Activated T-cell treated with anti-CD3 and anti-CD28 coated beads, Interleukin-2, amount 50 U/mL, for 72 hours (primary cell): ENCODE data around the gene UFD1. TPM values are rescaled to one million over a fixed set of nuclear protein-coding genes. Genes with fewer than 3 reads are reported as not detected.

Experiments used
- ATAC-seq, 2 donors: fragments of 150-1000 bp; cut with Tn5 transposase; replicated peaks in 1 of 2; 2 replicates each; pipeline ENCODE4 v1.10.0; 2021; ENCODE audit warnings: moderate library complexity in 2 of 2, mild to moderate bottlenecking in 1 of 2
- DNase-seq, 2 donors: peaks; one replicate each; pipeline ENCODE4 v3.0.0; 2021 to 2022; ENCODE audit warnings: mixed read lengths in 1 of 2
- H3K27ac Mint-ChIP-seq: one replicate; pipeline ENCODE4 v1.8.0; 2022; ENCODE audit warnings: mild to moderate bottlenecking, moderate library complexity, mixed read lengths
- H3K27me3 Mint-ChIP-seq: one replicate; pipeline ENCODE4 v1.8.0; 2022; ENCODE audit warnings: low read depth, mixed read lengths
- H3K36me3 Mint-ChIP-seq, 2 donors: one replicate each; pipeline ENCODE4 v1.8.0; 2022; ENCODE audit warnings: mixed read lengths in 2 of 2, mild to moderate bottlenecking in 1 of 2; ENCODE audit not compliant: insufficient read depth in 2 of 2
- H3K4me1 Mint-ChIP-seq: one replicate; pipeline ENCODE4 v1.8.0; 2022; ENCODE audit warnings: low read depth, mixed read lengths
- H3K4me3 Mint-ChIP-seq, 2 donors: one replicate each; pipeline ENCODE4 v1.8.0; 2022; ENCODE audit warnings: mild to moderate bottlenecking in 2 of 2, mixed read lengths in 2 of 2, moderate library complexity in 2 of 2
- H3K9me3 Mint-ChIP-seq, 2 donors: one replicate each; pipeline ENCODE4 v1.8.0; 2022; ENCODE audit warnings: mixed read lengths in 2 of 2
- total RNA-seq, 2 donors: library from RNA; stranded (reverse); gene quantifications; one replicate each; pipeline ENCODE4 v1.2.3, GENCODE V29; 2022

Gene UFD1
- total RNA-seq, 2 donors from 2014 or later: 68.3 to 78.6 TPM

GRCh38 chr22:19406846-19407245, 72.1 kb downstream of the UFD1 start:
- Mint-ChIP-seq H3K27ac (peak overlapping the region; percentile 80), H3K27me3 (no peaks in the 10 kb centered on the region), H3K36me3 (peaks cover 9 to 10% of the 10 kb centered on the region in 2 donors)

GRCh38 chr22:19406281-19406811, 72.6 kb downstream of the UFD1 start:
- H3K9me3 Mint-ChIP-seq: no peaks in the 10 kb centered on the region
- no peak for DNase-seq
- H3K36me3 Mint-ChIP-seq: peaks cover 9 to 10% of the 10 kb centered on the region in 2 donors
- H3K4me3 Mint-ChIP-seq: no peak overlapping the region
- H3K4me1 Mint-ChIP-seq: peaks cover 5% of the 10 kb centered on the region
- ATAC-seq: no peak
- H3K27me3 Mint-ChIP-seq: no peaks in the 10 kb centered on the region
- H3K27ac Mint-ChIP-seq: no peak overlapping the region

More at GRCh38 chr22:19406846-19407245, 72.1 kb downstream of the UFD1 start:
- Mint-ChIP-seq H3K9me3 (no peaks in the 10 kb centered on the region), H3K4me3 (no peak overlapping the region), H3K4me1 (peaks cover 7% of the 10 kb centered on the region)
- DNase-seq (no peak), ATAC-seq (no peak)

GRCh38 chr22:19405652-19406051, 73.3 kb downstream of the UFD1 start:
- no peak for ATAC-seq
- H3K36me3 Mint-ChIP-seq: peaks cover 10 to 11% of the 10 kb centered on the region in 2 donors
- no peak overlapping the region for H3K27ac Mint-ChIP-seq
- H3K9me3 Mint-ChIP-seq: no peaks in the 10 kb centered on the region
- DNase-seq: no peak
- peaks cover 5% of the 10 kb centered on the region for H3K4me1 Mint-ChIP-seq
- H3K27me3 Mint-ChIP-seq: no peaks in the 10 kb centered on the region
- H3K4me3 Mint-ChIP-seq: no peak overlapping the region

GRCh38 chr22:19405133-19405532, 73.9 kb downstream of the UFD1 start:
- Mint-ChIP-seq H3K36me3 (peaks cover 10 to 11% of the 10 kb centered on the region in 2 donors), H3K4me3 (no peak overlapping the region), H3K27me3 (no peaks in the 10 kb centered on the region), H3K9me3 (no peaks in the 10 kb centered on the region), H3K4me1 (peaks cover 5% of the 10 kb centered on the region), H3K27ac (no peak overlapping the region)
- ATAC-seq (no peak), DNase-seq (no peak)

GRCh38 chr22:19404676-19405075, 74.3 kb downstream of the UFD1 start:
- Mint-ChIP-seq H3K27ac (no peak overlapping the region), H3K4me3 (no peak overlapping the region), H3K27me3 (no peaks in the 10 kb centered on the region), H3K36me3 (peaks cover 10 to 11% of the 10 kb centered on the region in 2 donors), H3K4me1 (peaks cover 5% of the 10 kb centered on the region), H3K9me3 (no peaks in the 10 kb centered on the region)
- ATAC-seq: no peak
- DNase-seq: no peak

GRCh38 chr22:19402642-19403191, 76.3 kb downstream of the UFD1 start:
- Mint-ChIP-seq H3K4me1 (peaks cover 5% of the 10 kb centered on the region), H3K27ac (no peak overlapping the region), H3K4me3 (no peak overlapping the region), H3K27me3 (no peaks in the 10 kb centered on the region), H3K9me3 (no peaks in the 10 kb centered on the region), H3K36me3 (peaks cover 10 to 14% of the 10 kb centered on the region in 2 donors)
- ATAC-seq (no peak), DNase-seq (no peak)

- Mint-ChIP-seq H3K9me3 (no peaks in the 10 kb centered on the region), H3K4me3 (no peak overlapping the region), H3K27me3 (no peaks in the 10 kb centered on the region), H3K36me3 (peaks cover 10 to 14% of the 10 kb centered on the region in 2 donors), H3K27ac (no peak overlapping the region), H3K4me1 (peaks cover 5% of the 10 kb centered on the region)
- DNase-seq (no peak), ATAC-seq (no peak)
These were observed 77.5 kb downstream of the UFD1 start for GRCh38 chr22:19401483-19401882.

GRCh38 chr22:19400881-19401280, 78.1 kb downstream of the UFD1 start:
- Mint-ChIP-seq H3K9me3 (no peaks in the 10 kb centered on the region), H3K36me3 (peaks cover 10 to 14% of the 10 kb centered on the region in 2 donors), H3K4me3 (no peak overlapping the region), H3K27me3 (no peaks in the 10 kb centered on the region), H3K27ac (no peak overlapping the region), H3K4me1 (peaks cover 5% of the 10 kb centered on the region)
- DNase-seq (no peak), ATAC-seq (no peak)

Other genes starting within 250 kb of the UFD1 start
- gene CLTCL1, start 187.5 kb downstream of the UFD1 start, total RNA-seq: 1 to 10 TPM in 1 of 2 donors, under 1 TPM in 1; 0.99 to 2.1 TPM
- gene HIRA, start 47.5 kb downstream of the UFD1 start, total RNA-seq: 10 to 100 TPM; 30.7 to 36.6 TPM
- gene MRPL40, start 46.6 kb downstream of the UFD1 start, total RNA-seq: 10 to 100 TPM; 27.1 to 27.2 TPM
- 10 to 100 TPM; 34.3 to 40.6 TPM for gene C22orf39, start 31.5 kb downstream of the UFD1 start, total RNA-seq
- gene CDC45, start 727 bp upstream of the UFD1 start, total RNA-seq: 100 to 1,000 TPM; 119 to 144 TPM
- under 1 TPM; 0.30 to 0.36 TPM for gene CLDN5, start 45.2 kb upstream of the UFD1 start, total RNA-seq
- gene SEPTIN5, start 235.3 kb upstream of the UFD1 start, total RNA-seq: 1 to 10 TPM; 1.8 to 1.9 TPM
- under 1 TPM in 1 of 2 donors, not detected in 1; 0.17 TPM for gene GP1BB, start 244.3 kb upstream of the UFD1 start, total RNA-seq